ENCODE measurements around the gene ARL3.

DNA sequence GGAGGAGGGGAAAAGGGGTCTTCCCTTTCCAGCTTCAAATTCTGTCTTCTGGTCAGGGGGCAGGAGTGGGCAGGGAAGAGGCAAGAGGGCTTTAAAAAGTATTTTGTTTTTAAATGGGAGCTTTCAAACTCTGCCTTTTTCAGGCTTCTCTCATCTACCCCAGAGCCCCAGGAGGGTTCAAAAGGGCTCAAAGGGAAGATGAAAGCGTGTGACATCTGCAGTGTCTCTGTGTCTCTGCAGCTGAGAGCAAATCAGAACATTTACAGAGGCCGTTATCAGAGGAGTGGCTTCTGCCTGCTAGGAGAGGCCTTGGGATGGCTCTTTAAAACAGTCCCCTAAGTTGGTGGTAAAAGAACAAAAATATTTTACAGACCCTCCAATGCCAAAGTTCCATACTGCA is 39.6 kb downstream of the ARL3 start:
- TF ChIP-seq, protein P1, sequence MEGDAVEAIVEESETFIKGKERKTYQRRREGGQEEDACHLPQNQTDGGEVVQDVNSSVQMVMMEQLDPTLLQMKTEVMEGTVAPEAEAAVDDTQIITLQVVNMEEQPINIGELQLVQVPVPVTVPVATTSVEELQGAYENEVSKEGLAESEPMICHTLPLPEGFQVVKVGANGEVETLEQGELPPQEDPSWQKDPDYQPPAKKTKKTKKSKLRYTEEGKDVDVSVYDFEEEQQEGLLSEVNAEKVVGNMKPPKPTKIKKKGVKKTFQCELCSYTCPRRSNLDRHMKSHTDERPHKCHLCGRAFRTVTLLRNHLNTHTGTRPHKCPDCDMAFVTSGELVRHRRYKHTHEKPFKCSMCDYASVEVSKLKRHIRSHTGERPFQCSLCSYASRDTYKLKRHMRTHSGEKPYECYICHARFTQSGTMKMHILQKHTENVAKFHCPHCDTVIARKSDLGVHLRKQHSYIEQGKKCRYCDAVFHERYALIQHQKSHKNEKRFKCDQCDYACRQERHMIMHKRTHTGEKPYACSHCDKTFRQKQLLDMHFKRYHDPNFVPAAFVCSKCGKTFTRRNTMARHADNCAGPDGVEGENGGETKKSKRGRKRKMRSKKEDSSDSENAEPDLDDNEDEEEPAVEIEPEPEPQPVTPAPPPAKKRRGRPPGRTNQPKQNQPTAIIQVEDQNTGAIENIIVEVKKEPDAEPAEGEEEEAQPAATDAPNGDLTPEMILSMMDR (IDR thresholded peaks at IDR 0.05), result no peak
- no peak for TF ChIP-seq POLR2A (IDR thresholded peaks at IDR 0.05)

Measured in lower leg skin (tissue), 3 donors.